ENCODE data around the gene MLANA.

GRCh38 chr9:5917273-5917672, 26.6 kb downstream of the MLANA start:
- no peak for TF ChIP-seq CTCF (IDR thresholded peaks at IDR 0.05)
- no peak for TF ChIP-seq POLR2A (IDR thresholded peaks at IDR 0.05)

Data from body of pancreas (tissue), 4 donors.